ENCODE data around the gene GIMAP5. TPM values are rescaled to one million over a fixed set of nuclear protein-coding genes. Genes with fewer than 3 reads are reported as not detected.
"Not testable (repeated sequence)": the region's sequence is repeated elsewhere in the genome, so short reads cannot be mapped to it uniquely, and the experiment has no call there.

Gene GIMAP5
- total RNA-seq, 4 donors from 2014 or later, result 2.6 to 15.7 (median 11.2) TPM

GRCh38 chr7:150766334-150766709 lies 29.1 kb downstream of the GIMAP5 start:
- H3K4me3 ChIP-seq, result no peak overlapping the region
- TF ChIP-seq POLR2A (IDR thresholded peaks at IDR 0.05), result no peak
- no peak for TF ChIP-seq EP300 (IDR thresholded peaks at IDR 0.05; ENCODE audit: low read depth)
- TF ChIP-seq CTCF (IDR thresholded peaks at IDR 0.05), result no peak
- no peak for TF ChIP-seq POLR2AphosphoS5 (IDR thresholded peaks at IDR 0.05)
- H3K36me3 ChIP-seq, result no peaks in the 10 kb centered on the region
- H3K27me3 ChIP-seq, result no peaks in the 10 kb centered on the region
- DNase-seq, result no peak
- in situ Hi-C loops (cut with MboI; ENCODE audit: low pct_ligation_motif_present in 1 of 4, low pct_unique_long_range_greater_than_20kb in 1 of 4, low sequenced_read_pairs in 3 of 4) (no loop called here), intact Hi-C loops (cut with DNase I; ENCODE audit: low total_unique reads) (no loop called here)
- H3K9me3 ChIP-seq, result no peaks in the 10 kb centered on the region
- H3K4me1 ChIP-seq, result peaks cover 0 to 14% (median 0%) of the 10 kb centered on the region in 4 donors
- H3K27ac ChIP-seq, result peak overlapping the region in 1 of 4 donors; percentile 37

GRCh38 chr7:150769768-150770167 lies 32.5 kb downstream of the GIMAP5 start:
- H3K27ac ChIP-seq, result no peak overlapping the region
- WGBS, 2 donors (ENCODE audit: low coverage in 1 of 2), result 83 to 94% methylated on average over 2 to 4 of the region's 4 CpGs
- H3K27me3 ChIP-seq, result no peaks in the 10 kb centered on the region
- in situ Hi-C loops (cut with MboI; ENCODE audit: low pct_ligation_motif_present in 1 of 4, low pct_unique_long_range_greater_than_20kb in 1 of 4, low sequenced_read_pairs in 3 of 4), result loop anchor here in 2 of 4 donors (10.0 kb wide), 2 partner anchors 105 to 215 kb away; no protein-coding TSS in a partner anchor
- H3K4me3 ChIP-seq, result no peak overlapping the region
- H3K36me3 ChIP-seq, result no peaks in the 10 kb centered on the region
- TF ChIP-seq POLR2A (IDR thresholded peaks at IDR 0.05), result no peak
- TF ChIP-seq EP300 (IDR thresholded peaks at IDR 0.05; ENCODE audit: low read depth), result no peak
- TF ChIP-seq POLR2AphosphoS5 (IDR thresholded peaks at IDR 0.05), result no peak
- no peak for TF ChIP-seq CTCF (IDR thresholded peaks at IDR 0.05)
- H3K9me3 ChIP-seq, result no peaks in the 10 kb centered on the region
- intact Hi-C loops (cut with DNase I; ENCODE audit: low total_unique reads), result no loop called here
- peaks cover 0 to 14% (median 0%) of the 10 kb centered on the region in 4 donors for H3K4me1 ChIP-seq
- no peak for DNase-seq

GRCh38 chr7:150774131-150774530 lies 36.9 kb downstream of the GIMAP5 start:
- WGBS, 2 donors (ENCODE audit: low coverage in 1 of 2), result 79 to 100% methylated on average over 1 of the region's 1 CpG
- H3K27me3 ChIP-seq; H3K4me3 ChIP-seq; H3K36me3 ChIP-seq; H3K27ac ChIP-seq; intact Hi-C loops (cut with DNase I; ENCODE audit: low total_unique reads); H3K4me1 ChIP-seq; H3K9me3 ChIP-seq; DNase-seq: not testable (repeated sequence)
- in situ Hi-C loops (cut with MboI; ENCODE audit: low pct_ligation_motif_present in 1 of 4, low pct_unique_long_range_greater_than_20kb in 1 of 4, low sequenced_read_pairs in 3 of 4), result loop anchor here in 2 of 4 donors (10.0 kb wide), 2 partner anchors 101 to 211 kb away; no protein-coding TSS in a partner anchor

- Histone ChIP-seq H3K9me3 (no peaks in the 10 kb centered on the region), H3K4me3 (no peak overlapping the region), H3K4me1 (peaks cover 3 to 35% (median 7%) of the 10 kb centered on the region in 4 donors), H3K27me3 (no peaks in the 10 kb centered on the region), H3K27ac (no peak overlapping the region), H3K36me3 (no peaks in the 10 kb centered on the region)
- no peak for DNase-seq
- no peak for TF ChIP-seq CTCF (IDR thresholded peaks at IDR 0.05)
- TF ChIP-seq POLR2AphosphoS5 (IDR thresholded peaks at IDR 0.05), result no peak
- WGBS, 2 donors (ENCODE audit: low coverage in 1 of 2), result 50 to 54% methylated on average over 5 to 8 of the region's 8 CpGs
- intact Hi-C loops (cut with DNase I; ENCODE audit: low total_unique reads), result no loop called here
- in situ Hi-C loops (cut with MboI; ENCODE audit: low pct_ligation_motif_present in 1 of 4, low pct_unique_long_range_greater_than_20kb in 1 of 4, low sequenced_read_pairs in 3 of 4), result loop anchor here (5.0 to 25.0 kb wide), 5 partner anchors 97 to 209 kb away; partner anchors contain the start of genes KCNH2 (in 2 of the 4) and NOS3 (in 2 of the 4)
Measured at GRCh38 chr7:150778014-150778737, 41.0 kb downstream of the GIMAP5 start.
